Measurements from ENCODE around the gene ALDOA.
A peak's percentile ranks its signal among the peaks of the same experiment; 100 is the strongest.

The ALDOA gene

DNA sequence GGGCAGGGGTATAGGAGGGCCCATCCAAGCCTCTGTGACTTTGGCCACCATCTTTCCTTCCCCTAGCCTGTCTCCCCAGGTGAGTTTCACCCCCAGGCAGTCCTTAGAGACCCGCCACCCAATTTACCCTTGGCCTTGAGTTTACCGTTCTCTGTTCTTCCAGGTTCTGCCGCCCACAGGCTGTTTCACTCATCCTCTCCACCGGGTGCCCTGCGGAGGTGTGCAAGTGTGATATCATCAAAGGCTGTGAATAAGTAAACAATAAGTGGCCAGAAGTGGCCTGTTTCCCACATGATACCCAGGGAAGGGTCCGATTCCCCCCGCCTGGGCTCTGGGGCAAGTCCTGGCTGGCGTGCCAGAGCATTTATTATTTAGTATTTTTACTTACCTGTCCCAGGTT lies 19.4 kb upstream of the ALDOA start:
- DNase-seq, result no peak

DNA sequence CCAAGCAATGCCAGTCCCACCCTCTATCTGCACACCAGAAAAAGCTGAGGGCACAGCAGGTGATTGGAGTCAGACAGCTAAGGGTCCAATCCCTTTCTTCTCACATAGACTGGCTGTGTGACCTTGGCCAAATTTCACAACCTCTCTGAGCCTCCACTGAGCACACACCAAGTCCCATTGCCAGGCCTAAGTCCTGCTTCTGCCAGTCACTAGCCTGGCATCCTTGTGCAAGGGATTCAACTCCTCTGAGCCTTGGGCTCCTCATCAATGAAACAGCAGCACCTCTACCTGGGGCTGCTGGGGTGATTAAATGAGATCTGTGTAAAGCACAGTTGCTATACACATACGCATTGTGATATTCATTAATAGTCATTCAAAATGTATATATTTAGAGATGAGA lies 19.0 kb upstream of the ALDOA start:
- DNase-seq, result no peak

DNA sequence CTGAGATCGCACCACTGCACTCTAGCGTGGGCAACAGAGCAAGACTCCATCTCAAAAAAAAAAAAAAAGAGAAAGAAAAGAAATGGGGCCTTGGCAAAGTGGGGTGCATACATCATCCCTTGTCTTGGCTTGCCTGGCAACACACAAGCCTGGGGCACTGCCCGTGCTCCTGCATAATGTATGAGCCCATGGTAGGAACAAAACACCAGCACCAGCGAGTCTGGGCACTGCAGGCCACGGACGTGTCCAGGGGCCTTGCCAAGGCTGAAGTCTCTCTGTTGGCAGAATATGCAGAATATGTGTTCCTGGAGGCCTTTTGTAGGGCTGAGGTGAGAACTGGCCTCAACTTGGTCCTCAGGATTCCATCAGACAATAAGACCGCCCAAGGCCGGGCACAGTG lies 15.7 kb upstream of the ALDOA start:
- DNase-seq, result no peak

DNA sequence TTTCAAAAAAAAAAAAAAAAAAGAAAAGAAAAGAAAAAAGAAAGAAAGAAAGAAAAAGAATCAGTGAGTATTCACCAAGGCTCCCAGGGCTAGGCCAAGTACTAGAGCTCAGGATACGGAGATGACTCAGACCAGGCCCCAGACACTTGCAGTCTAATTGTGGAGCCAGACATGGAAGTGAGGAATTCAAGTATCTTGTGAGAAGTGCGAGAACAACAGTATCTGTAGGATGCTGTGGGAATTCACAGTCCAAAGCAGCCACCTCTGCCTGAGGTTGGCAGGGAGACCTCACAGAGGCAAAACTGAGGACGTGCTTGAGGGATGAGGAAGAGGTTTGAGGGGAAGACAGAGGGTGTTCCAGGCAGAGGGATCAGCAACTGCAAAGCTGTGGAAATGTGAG lies 14.0 kb upstream of the ALDOA start:
- DNase-seq, result peak; percentile 70

DNA sequence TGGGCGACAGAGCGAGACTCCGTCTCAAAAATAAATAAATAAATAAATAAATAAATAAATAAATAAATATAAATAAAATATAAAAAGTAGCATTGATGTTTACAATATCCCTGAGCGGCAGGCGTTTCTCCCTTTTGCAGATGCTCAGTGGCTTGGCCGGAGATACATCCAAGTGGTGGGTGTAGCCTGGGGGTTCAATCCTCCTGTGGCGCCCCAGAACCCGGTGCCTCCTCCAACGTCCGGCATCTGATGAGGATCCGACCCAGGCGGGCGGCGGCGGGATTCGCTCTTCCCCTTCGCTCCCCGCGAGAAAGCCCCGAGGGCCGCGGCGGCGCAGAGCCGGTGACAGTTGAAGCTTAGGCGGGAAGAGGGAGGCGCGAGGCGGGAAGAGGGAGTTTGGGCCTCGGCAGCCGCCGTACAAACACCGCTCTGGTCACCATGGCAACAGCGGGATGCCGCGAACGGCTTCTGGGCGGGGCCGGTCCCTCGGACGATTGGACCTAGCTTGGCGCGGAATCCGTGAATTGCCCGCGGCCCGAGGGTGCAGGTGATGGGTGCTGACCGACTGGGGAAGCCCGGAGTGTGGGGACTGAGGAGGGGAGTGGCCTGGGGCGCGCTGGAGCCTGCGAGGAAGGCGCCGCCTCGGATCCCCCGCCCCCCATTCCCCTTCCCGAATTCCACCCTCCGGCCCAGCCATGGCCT lies 12.7 kb upstream of the ALDOA start:
- DNase-seq, result peak; percentile 91

DNA sequence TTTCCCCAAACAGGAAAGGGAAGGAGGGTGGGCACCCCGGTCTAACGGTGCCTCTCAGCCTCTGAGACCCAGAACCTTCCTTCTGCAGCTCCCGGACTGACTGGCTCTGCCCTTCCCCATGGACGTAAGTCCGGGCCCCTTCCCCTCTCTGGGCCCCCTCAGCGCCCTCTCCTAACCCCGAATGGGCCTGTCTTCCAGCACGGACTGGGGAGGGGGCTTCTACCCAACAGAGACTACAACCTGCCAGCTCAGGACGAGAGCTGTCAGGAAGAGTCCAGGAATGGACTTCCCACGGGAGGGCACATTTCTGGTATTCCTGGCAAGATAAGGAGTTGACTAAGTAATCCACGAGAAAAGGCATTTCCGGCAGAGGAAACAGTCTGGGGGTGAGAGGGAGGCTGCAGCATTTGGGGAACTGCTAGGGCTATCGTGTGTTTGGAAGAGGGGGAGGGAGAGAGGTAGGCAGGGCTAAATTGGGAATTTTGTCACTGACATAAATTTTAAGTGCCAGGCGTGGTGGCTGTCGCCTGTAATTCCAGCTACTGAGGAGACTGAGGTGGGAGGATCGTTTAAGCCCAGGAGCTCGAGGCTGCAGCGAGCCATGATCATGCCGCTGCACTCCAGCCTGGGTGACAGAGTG lies 12.1 kb upstream of the ALDOA start:
- DNase-seq, result peak; percentile 95

DNA sequence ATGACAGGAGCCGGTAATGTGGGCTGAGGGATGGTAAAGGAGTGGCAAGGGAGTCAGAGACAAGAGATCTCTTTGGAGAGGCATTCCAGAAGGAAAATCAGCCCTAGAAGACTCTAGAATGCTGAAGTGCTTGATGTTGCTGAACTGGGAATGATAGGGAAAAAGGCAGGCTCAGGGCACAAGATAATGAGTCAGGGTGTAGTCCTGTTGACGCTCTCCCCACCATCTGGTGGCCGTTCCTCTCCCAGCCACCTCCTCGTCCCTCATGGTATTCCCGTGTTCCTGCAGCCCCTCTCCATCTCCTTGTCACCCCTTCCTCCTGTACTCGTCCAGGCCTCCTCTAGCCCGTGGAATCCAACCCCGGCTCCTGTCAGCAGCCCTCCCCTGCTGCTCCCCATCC lies 11.1 kb upstream of the ALDOA start:
- DNase-seq, result no peak

DNA sequence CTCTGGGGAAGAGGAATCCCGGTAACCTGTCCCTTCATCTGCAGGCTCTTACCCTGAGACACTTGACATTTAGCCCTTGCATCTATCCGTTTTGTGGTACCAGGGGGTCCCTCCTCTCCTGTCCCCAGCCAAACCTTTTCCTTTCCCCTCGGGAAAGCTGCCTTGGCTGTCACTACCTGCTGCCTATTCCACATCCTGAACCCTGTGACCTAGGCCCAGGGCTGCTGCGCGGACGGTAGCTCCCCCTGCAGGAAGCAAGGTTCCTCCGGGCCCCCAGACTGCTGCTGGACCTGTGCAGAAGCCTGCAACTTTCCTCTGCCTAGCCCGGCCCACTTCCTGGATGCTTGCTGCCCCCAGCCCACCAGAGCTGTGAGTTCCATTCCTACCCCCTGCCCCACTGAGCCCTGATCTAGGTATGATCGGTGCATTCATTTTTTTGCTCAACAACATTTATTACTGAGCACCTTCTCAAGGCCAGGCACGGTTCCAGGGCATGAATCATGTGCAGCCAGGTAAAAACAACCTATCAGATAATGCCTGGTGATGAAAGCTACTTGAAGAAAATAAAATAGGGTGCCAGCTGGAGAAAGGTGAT lies 10.5 kb upstream of the ALDOA start:
- DNase-seq, result peak; percentile 55

DNA sequence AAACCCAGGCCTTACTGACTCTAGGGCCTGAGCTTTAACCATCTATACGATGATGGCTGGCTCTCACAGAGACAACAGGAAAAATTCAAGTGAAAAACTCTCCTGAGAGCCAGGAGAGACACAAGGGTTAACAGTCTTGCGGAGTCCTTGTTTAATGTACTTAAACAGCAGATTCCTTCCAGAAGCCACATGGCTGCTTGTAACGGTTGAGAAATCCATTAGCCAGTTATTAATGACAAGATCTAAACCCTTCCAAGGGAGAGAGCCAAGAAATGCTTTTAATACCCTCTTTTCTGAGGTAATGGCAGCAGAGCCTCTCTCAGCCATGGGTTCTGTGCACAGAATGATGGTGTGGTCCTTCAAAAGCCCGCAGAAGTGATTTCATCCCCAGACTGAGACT lies 5.2 kb upstream of the ALDOA start:
- no peak for DNase-seq

DNA sequence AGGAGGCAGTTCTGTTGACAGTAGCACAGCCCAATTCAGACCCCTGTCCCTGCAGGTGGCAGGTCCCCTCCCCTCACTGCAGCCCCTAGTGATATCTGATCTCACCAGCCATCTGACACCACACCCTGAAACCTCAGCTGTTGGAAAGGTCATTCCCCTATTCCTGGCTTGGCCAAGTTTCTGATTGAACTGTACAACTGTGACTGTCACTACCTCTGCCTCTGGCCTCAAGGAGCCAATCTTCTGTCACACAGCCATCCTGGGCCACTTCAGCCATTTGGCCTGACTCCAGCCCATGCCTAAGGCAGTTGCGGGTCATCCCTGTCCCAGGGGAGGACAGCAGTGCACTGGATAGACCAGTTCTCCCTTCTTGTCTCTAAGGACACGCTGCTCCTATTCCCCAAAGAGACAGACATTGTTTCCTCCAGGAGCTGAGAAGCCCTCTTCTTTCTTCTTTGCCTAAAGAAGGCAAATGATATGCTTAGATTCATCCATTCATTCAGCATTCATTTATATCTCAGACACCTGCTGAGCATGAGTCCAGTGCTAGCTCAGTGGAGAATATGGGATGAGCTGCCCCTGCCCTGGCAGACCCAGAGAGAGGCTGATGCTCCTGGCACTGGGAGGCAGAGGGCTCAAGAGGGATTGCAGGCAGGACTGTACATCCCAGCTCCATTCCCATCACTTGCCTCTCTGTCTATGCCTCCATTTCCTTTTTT lies 4.6 kb upstream of the ALDOA start:
- no peak for DNase-seq

DNA sequence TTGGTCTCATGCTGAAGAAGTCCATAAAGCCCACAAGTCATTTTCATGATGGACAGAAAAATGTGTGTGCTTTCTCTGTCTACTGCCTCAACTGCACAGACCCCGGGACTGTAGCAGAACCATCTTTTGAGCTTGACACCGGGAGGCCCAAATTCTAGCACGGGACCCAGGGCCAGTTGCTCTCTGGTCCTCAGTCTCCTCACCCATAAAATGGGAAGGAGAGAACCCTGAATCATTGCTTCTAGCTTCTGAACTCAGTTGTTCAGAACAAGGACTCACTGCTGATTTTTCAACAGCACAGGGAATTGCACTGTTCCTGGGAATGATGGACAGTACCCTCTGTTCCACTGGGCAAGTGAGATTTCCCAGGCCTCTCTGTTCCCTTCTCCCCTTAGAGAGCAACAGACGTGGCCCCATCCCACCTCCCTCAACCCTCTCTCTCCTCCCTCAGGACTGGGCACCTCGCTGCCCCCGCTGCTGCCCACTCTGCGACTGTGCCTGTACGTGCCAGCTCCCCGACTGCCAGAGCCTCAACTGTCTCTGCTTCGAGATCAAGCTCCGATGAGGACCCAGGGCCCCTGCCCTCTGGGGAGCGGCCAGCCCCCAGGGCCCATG lies 2.2 kb upstream of the ALDOA start:
- DNase-seq, result no peak

DNA sequence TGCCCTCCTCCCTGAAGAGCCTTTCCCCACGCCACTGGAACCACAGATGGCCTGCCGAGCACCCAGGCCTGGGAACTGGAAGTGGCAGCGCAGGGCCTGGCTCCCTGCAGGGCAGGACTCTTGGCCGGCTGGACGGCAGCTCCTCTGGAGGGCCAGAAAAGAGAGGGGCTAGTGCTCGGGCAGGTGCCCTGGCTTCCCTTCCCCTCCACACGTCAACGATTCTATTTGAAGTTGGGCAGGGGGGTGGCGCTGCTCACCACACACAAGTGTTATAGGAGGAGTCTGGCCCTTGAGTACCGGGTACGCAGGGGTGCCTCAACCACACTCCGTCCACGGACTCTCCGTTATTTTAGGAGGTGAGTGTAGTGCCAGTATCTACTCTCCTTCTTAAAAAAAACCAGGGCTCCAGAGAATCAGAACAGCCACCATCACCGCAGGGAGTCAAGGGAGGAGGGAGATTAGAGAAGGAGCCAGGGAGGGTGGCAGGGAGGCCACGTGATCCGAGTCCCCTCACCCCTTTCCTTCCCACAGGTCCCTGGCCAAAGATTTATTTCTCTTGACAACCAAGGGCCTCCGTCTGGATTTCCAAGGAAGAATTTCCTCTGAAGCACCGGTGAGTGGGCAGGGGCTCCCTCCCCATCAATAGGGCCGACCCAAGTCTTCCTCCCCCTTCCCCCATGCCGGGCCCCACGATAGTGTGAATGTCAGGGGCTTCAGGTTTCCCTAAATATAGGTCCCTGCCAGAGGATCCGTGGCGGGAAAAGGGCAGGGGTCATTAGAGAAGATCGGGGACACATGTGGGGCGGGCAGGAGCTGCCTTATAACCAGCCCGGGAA lies 1.4 kb upstream of the ALDOA start:
- no peak for DNase-seq

DNA sequence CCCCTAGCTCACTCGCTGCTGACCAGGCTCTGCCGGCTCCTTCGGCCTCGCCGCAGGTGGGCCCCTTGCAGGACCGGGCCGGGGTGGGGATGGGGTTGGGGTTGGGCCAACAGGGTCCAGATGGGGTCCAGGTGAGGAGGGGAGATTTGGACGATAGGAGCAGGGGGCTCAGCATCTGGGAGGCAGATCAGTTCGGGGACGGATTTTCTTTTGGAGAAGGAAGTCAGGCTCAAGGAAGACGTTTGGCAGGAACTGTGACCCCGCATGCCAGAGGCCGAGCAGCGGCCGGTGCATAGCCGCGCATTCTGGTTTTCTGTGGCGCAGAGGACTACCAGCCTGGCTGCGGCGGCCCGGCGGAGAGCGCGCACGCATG lies 845 bp upstream of the ALDOA start:
- no peak for DNase-seq

DNA sequence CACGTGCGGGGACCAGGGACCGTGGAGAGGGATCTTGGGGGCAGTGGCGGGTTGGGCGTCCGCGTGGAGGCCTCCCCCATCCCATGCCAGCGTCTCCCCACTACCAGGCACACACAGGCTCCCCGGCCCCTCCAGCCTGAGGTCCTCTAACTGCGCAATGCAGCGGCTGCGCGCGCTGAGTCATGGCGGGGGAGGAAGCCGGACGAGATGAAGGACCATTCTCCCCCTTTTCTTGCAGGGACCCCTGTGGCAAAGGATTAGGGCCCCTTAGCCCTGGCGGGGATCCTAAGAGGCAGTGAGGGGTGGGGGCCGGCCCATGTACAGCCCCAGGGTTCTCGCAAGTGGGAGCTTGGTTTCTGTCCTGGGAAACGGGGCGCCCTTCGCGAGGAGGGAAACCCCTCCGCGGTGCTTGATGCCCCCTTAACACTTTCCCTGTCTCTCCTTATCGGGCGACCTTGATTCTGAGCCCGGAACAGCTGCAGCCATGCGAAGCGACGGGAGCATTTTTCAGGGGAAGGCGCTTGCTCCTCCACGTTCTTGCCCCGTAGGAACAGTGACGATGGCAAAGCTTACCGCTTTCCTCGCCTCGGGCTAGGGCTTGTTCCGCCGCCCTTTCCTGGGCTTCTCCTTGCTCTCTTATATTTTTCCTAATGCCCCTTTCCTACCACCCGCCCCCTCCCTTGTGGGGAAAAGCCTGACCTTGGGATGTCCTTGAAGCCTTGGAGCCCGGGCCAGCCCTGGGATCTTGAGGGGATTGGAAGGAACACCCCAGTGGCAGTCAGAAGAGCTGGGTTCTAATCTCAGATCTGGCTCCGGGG lies 592 bp downstream of the ALDOA start:
- DNase-seq, result peak; percentile 76

DNA sequence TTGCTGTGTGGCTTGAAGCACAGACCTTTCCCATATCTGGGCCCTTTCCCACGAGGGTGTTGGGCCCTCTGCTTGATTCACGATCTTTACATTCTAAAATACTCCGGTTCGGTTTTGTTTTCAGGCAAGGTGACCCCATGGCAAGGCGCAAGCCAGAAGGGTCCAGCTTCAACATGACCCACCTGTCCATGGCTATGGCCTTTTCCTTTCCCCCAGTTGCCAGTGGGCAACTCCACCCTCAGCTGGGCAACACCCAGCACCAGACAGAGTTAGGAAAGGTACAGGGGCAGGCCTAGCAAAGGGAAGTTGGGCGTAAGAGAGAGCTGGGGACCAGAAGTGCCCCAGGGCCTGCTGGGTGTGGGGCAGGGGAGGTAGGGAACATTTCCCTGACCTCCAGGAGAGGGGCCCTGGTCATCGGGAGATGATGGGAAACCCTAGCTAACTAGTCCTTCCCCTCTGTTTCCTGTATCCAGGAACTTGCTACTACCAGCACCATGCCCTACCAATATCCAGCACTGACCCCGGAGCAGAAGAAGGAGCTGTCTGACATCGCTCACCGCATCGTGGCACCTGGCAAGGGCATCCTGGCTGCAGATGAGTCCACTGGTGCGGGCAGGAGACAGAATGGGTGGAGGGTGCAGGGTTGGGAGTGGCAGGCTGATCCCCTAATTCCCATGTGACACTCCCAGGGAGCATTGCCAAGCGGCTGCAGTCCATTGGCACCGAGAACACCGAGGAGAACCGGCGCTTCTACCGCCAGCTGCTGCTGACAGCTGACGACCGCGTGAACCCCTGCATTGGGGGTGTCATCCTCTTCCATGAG lies 1.4 kb downstream of the ALDOA start:
- no peak for DNase-seq

DNA sequence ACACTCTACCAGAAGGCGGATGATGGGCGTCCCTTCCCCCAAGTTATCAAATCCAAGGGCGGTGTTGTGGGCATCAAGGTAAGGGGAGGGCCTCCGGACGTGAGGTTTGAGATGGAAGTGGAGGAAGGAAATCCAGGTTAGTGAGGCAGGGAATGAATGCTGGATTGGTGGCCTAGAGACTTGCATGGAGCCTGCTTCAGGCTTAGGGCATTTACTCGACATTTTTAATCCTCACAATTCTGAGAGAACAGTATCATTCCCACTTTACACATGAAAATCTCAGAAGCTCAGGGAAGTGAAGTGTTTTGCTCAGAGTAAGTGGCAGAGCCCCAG lies 2.0 kb downstream of the ALDOA start:
- no peak for DNase-seq

DNA sequence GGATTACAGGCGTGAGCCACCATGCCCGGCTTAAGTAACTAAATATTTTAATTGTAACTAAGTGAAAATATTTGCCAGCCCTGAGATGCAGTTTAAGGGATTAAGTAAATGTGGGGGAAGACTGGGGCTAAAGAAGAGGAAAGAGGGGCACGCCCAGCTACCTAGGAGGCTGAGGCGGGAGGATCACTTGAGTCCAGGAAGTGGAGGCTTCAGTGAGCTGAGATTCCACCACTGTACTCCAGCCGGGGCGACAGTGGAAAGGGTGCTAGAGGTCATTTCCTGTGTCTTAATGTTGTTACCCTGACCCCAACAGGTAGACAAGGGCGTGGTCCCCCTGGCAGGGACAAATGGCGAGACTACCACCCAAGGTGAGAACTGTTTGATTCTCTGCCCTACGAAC lies 2.8 kb downstream of the ALDOA start:
- no peak for DNase-seq

DNA sequence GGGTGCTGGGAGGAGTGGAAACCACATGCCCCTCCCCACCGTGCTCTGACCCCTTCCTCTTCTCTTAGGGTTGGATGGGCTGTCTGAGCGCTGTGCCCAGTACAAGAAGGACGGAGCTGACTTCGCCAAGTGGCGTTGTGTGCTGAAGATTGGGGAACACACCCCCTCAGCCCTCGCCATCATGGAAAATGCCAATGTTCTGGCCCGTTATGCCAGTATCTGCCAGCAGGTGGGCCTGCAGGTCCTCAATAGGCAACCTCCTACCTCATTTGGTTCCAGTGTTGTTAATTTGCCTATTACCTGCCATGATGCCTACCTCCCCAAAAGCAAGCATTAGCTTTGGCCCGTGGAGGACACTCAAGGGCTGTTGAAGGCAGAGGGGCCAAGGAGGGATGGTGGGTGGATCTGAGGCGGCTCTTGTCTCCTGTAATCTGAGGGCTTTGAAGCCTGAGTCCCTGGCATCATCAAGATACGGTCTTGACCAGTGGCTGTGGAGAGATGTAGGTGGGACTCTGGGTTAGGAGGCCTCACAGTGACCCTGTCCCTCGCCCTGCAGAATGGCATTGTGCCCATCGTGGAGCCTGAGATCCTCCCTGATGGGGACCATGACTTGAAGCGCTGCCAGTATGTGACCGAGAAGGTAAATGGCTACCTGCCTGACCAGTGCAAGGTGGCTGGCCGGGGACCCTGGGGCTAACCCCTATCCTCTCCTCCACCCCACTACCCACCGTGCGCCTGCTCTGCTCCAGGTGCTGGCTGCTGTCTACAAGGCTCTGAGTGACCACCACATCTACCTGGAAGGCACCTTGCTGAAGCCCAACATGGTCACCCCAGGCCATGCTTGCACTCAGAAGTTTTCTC lies 3.4 kb downstream of the ALDOA start:
- DNase-seq, result peak; percentile 35

DNA sequence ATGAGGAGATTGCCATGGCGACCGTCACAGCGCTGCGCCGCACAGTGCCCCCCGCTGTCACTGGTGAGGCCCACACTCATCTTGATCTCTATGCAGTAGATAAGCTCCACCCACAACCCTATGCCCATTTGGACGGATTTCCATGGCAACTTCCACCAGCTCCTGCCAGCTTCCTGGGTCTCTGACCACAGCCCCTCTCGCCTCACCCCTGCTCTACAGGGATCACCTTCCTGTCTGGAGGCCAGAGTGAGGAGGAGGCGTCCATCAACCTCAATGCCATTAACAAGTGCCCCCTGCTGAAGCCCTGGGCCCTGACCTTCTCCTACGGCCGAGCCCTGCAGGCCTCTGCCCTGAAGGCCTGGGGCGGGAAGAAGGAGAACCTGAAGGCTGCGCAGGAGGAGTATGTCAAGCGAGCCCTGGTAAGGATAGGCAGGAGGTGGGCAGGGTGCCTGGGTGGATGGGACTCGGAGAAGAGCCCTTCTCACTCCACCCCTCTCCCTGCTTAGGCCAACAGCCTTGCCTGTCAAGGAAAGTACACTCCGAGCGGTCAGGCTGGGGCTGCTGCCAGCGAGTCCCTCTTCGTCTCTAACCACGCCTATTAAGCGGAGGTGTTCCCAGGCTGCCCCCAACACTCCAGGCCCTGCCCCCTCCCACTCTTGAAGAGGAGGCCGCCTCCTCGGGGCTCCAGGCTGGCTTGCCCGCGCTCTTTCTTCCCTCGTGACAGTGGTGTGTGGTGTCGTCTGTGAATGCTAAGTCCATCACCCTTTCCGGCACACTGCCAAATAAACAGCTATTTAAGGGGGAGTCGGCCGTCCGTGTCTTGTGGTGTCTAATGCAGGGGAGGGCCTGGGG lies 4.3 kb downstream of the ALDOA start:
- no peak for DNase-seq

All from NCI-H226 (cell line).